H1 (cell line): ENCODE data around the gene GALE. TPM values are rescaled to one million over a fixed set of nuclear protein-coding genes. Genes with fewer than 3 reads are reported as not detected.

ENCODE experiments used
- CTCF ChIA-PET: fragments of 300-600 bp; sonication (Branson Sonifier 250); formaldehyde crosslinking; loops from one replicate; lab custom pipeline; 2021; ENCODE audit not compliant: partially characterized antibody; lab: Charles Lee
- POLR2A ChIA-PET: fragments of 300-600 bp; sonication (Branson Sonifier 250); formaldehyde crosslinking; loops from one replicate; lab custom pipeline; 2021; ENCODE audit warnings: inconsistent platforms; ENCODE audit not compliant: partially characterized antibody; lab: Charles Lee
- DNase-seq, 2 experiments: peaks; one replicate each; pipeline versions ENCODE4 v3.0.0 to v3.0.0-alpha.2; 2010 to 2022; ENCODE audit warnings: low spot score in 2 of 2, low read depth in 1 of 2, mixed read lengths in 1 of 2
- FAIRE-seq: peaks from 2 replicates; lab custom pipeline; 2011; peaks lifted over from hg19 to GRCh38; lab: Jason Lieb, UNC
- H2AFZ ChIP-seq: 2 replicates; pipeline ENCODE4 v1.8.1; 2012; ENCODE audit warnings: low read length, inconsistent platforms
- H2AK5ac ChIP-seq: 2 replicates; pipeline ENCODE4 v1.6.1; 2013; ENCODE audit warnings: low read depth, low read length
- H2BK120ac ChIP-seq: replicated peaks from 2 replicates; pipeline ENCODE3; 2013; ENCODE audit warnings: low read depth, low read length, inconsistent platforms
- H2BK12ac ChIP-seq: 2 replicates; pipeline ENCODE4 v1.6.1; 2013; ENCODE audit warnings: low read depth, low read length
- H2BK15ac ChIP-seq: 2 replicates; pipeline ENCODE4 v1.6.1; 2013; ENCODE audit warnings: low read length
- H2BK20ac ChIP-seq: 2 replicates; pipeline ENCODE4 v1.6.1; 2013; ENCODE audit warnings: low read length
- H2BK5ac ChIP-seq: 2 replicates; pipeline ENCODE4 v1.6.1; 2013; ENCODE audit warnings: low read depth, low read length
- H3K14ac ChIP-seq: 2 replicates; pipeline ENCODE4 v1.6.1; 2013; ENCODE audit warnings: inconsistent platforms; ENCODE audit not compliant: insufficient read length
- H3K18ac ChIP-seq: 2 replicates; pipeline ENCODE4 v1.6.1; 2013; ENCODE audit warnings: low read length; ENCODE audit errors: extremely low read depth
- H3K23ac ChIP-seq: 2 replicates; pipeline ENCODE4 v1.6.1; 2013; ENCODE audit warnings: inconsistent platforms; ENCODE audit not compliant: insufficient read length
- H3K23me2 ChIP-seq: 2 replicates; pipeline ENCODE4 v1.6.1; 2013; ENCODE audit warnings: low read depth, low read length
- H3K27ac ChIP-seq: 2 replicates; pipeline ENCODE4 v1.6.1; 2011; ENCODE audit warnings: low read depth, low read length, inconsistent platforms
- H3K27me3 ChIP-seq, 4 experiments: replicated peaks in 1 of 4; 1 replicate in 1 of 4; 2 replicates in 3 of 4; pipeline versions ENCODE4 v1.6.1 to v1.8.1; 2011 to 2013; ENCODE audit warnings: low read length in 3 of 4, mild to moderate bottlenecking in 3 of 4, inconsistent platforms in 2 of 4, mixed read lengths in 2 of 4, moderate library complexity in 1 of 4; ENCODE audit not compliant: control insufficient read depth in 3 of 4, insufficient read depth in 3 of 4; ENCODE audit errors: extremely low read depth in 1 of 4
- H3K36me3 ChIP-seq, 4 experiments: 2 replicates each; pipeline versions ENCODE4 v1.6.1 to v1.8.1; 2011 to 2013; ENCODE audit warnings: mild to moderate bottlenecking in 4 of 4, low read length in 3 of 4, moderate library complexity in 2 of 4, control low read depth in 1 of 4, inconsistent platforms in 1 of 4; ENCODE audit not compliant: insufficient read depth in 4 of 4, control insufficient read depth in 2 of 4
- H3K4ac ChIP-seq: replicated peaks from 2 replicates; pipeline ENCODE3; 2013; ENCODE audit warnings: low read length, low read depth, mixed read lengths, inconsistent platforms; ENCODE audit not compliant: insufficient read length
- H3K4me1 ChIP-seq, 4 experiments: replicated peaks in 1 of 4; 1 replicate in 1 of 4; 2 replicates in 3 of 4; pipeline versions ENCODE4 v1.6.1 to v1.8.1; 2011 to 2013; ENCODE audit warnings: low read length in 3 of 4, inconsistent platforms in 2 of 4, mixed read lengths in 1 of 4; ENCODE audit not compliant: insufficient read depth in 4 of 4, control insufficient read depth in 3 of 4
- H3K4me2 ChIP-seq, 2 experiments: 2 replicates each; pipeline versions ENCODE4 v1.6.1 to v1.8.1; 2011 to 2013; ENCODE audit warnings: low read depth in 2 of 2, low read length in 2 of 2, control low read depth in 1 of 2, inconsistent platforms in 1 of 2, mild to moderate bottlenecking in 1 of 2; ENCODE audit not compliant: insufficient read depth in 1 of 2
- H3K4me3 ChIP-seq, 4 experiments: fragments of 200-600, 300-600 bp in 1 of 4; sonication (generic), shearing (Covaris generic), sonication (Bioruptor Twin) in 1 of 4; 2 replicates each; pipeline versions ENCODE4 v1.5.1 to v1.8.1; 2011 to 2016; ENCODE audit warnings: low read length in 4 of 4, low read depth in 3 of 4, control low read depth in 2 of 4, inconsistent platforms in 2 of 4, mild to moderate bottlenecking in 2 of 4, mixed read lengths in 1 of 4, moderate library complexity in 1 of 4; ENCODE audit not compliant: insufficient read depth in 2 of 4; ENCODE audit errors: extremely low read depth in 1 of 4
- H3K56ac ChIP-seq: replicated peaks from 2 replicates; pipeline ENCODE3; 2013; ENCODE audit warnings: low read depth, mild to moderate bottlenecking, mixed read lengths, low read length, inconsistent platforms; ENCODE audit not compliant: insufficient read length
- H3K79me1 ChIP-seq: 2 replicates; pipeline ENCODE4 v1.6.1; 2013; ENCODE audit warnings: low read depth, low read length, control low read depth
- H3K79me2 ChIP-seq, 2 experiments: 2 replicates each; pipeline versions ENCODE4 v1.6.1 to v1.8.1; 2012 to 2013; ENCODE audit warnings: low read length in 2 of 2, mild to moderate bottlenecking in 2 of 2, inconsistent platforms in 1 of 2; ENCODE audit not compliant: insufficient read depth in 2 of 2, control insufficient read depth in 1 of 2
- H3K9ac ChIP-seq, 4 experiments: replicated peaks in 1 of 4; 1 replicate in 1 of 4; 2 replicates in 3 of 4; pipeline versions ENCODE4 v1.6.1 to v1.8.1; 2011 to 2013; ENCODE audit warnings: low read depth in 3 of 4, low read length in 3 of 4, control low read depth in 2 of 4, mild to moderate bottlenecking in 2 of 4, moderate library complexity in 2 of 4, inconsistent platforms in 1 of 4; ENCODE audit errors: extremely low read depth in 1 of 4
- H3K9me3 ChIP-seq, 2 experiments: 2 replicates each; pipeline versions ENCODE4 v1.6.1 to v1.8.1; 2012 to 2013; ENCODE audit warnings: mild to moderate bottlenecking in 2 of 2, moderate library complexity in 2 of 2, control low read depth in 1 of 2, inconsistent platforms in 1 of 2, low read depth in 1 of 2, low read length in 1 of 2, mixed read lengths in 1 of 2; ENCODE audit not compliant: insufficient read depth in 2 of 2
- H4K20me1 ChIP-seq, 2 experiments: replicated peaks in 1 of 2; 2 replicates each; pipeline versions ENCODE3 to v1.8.1; 2011 to 2013; ENCODE audit warnings: inconsistent platforms in 2 of 2, low read length in 2 of 2, mild to moderate bottlenecking in 1 of 2; ENCODE audit not compliant: insufficient read depth in 2 of 2, control insufficient read depth in 1 of 2
- H4K5ac ChIP-seq: 2 replicates; pipeline ENCODE4 v1.6.1; 2013; ENCODE audit warnings: low read length, low read depth, mixed read lengths, inconsistent platforms; ENCODE audit not compliant: insufficient read length
- H4K8ac ChIP-seq: 2 replicates; pipeline ENCODE4 v1.8.0; 2013; ENCODE audit warnings: mild to moderate bottlenecking, moderate library complexity, low read length, inconsistent platforms; ENCODE audit not compliant: insufficient read depth; ENCODE audit errors: extremely low read depth
- H4K91ac ChIP-seq: replicated peaks from 2 replicates; pipeline ENCODE3; 2013; ENCODE audit warnings: low read length, mixed read lengths, inconsistent platforms; ENCODE audit not compliant: insufficient read length
- CHD1 ChIP-seq: IDR thresholded peaks from 2 replicates; pipeline ENCODE4 v1.6.1; 2012; ENCODE audit warnings: low read depth, low read length, improper control_type of control experiment
- CTBP2 ChIP-seq: IDR thresholded peaks from 2 replicates; pipeline ENCODE4 v1.7.0; 2011; ENCODE audit warnings: borderline replicate concordance, mild to moderate bottlenecking, moderate library complexity, mixed read lengths, low read length; ENCODE audit not compliant: insufficient read depth, insufficient read length
- EGR1 ChIP-seq: IDR thresholded peaks from 2 replicates; pipeline ENCODE4 v1.6.1; 2011; ENCODE audit warnings: low read depth, low read length, borderline replicate concordance
- EP300 ChIP-seq, 2 experiments: IDR thresholded peaks; 1 replicate in 1 of 2; 2 replicates in 1 of 2; pipeline ENCODE4 v1.6.1; 2011 to 2012; ENCODE audit warnings: low read depth in 2 of 2, low read length in 2 of 2, mild to moderate bottlenecking in 2 of 2, borderline replicate concordance in 1 of 2, inconsistent platforms in 1 of 2, moderate library complexity in 1 of 2
- GTF2F1 ChIP-seq: IDR thresholded peaks from 2 replicates; pipeline ENCODE4 v1.6.1; 2012; ENCODE audit warnings: low read depth, low read length, improper control_type of control experiment, borderline replicate concordance
- HDAC6 ChIP-seq: IDR thresholded peaks from one replicate; pipeline ENCODE4 v1.7.1; 2012; ENCODE audit warnings: low read depth, mild to moderate bottlenecking, inconsistent platforms, low read length, moderate library complexity
- JUND ChIP-seq: IDR thresholded peaks from 2 replicates; pipeline ENCODE4 v1.6.1; 2011; ENCODE audit warnings: mild to moderate bottlenecking, improper control_type of control experiment, low read length
- KDM1A ChIP-seq: fragments of 200-600, 300-600 bp; sonication (generic); IDR thresholded peaks from 2 replicates; pipeline ENCODE4 v1.7.1; 2016; ENCODE audit warnings: mild to moderate bottlenecking, low read length, borderline replicate concordance
- NANOG ChIP-seq: IDR thresholded peaks from 2 replicates; pipeline ENCODE4 v1.6.1; 2011; ENCODE audit warnings: low read length, low read depth, mild to moderate bottlenecking, inconsistent platforms; ENCODE audit not compliant: insufficient read depth, poor library complexity, severe bottlenecking
- PHF8 ChIP-seq: fragments of 200-600 bp; sonication (generic); conservative IDR thresholded peaks from 2 replicates; pipeline ENCODE4 v1.7.1; 2012; ENCODE audit warnings: low read depth, mild to moderate bottlenecking, inconsistent platforms, low read length, moderate library complexity
- RBBP5 ChIP-seq: IDR thresholded peaks from 2 replicates; pipeline ENCODE4 v1.7.1; 2012; ENCODE audit warnings: low read depth, mild to moderate bottlenecking, inconsistent platforms, low read length, moderate library complexity, borderline replicate concordance
- RFX5 ChIP-seq: IDR thresholded peaks from 2 replicates; pipeline ENCODE4 v1.6.1; 2011; ENCODE audit warnings: low read depth, low read length, improper control_type of control experiment, borderline replicate concordance
- WGBS, 2 experiments: shearing (Covaris generic) in 1 of 2; methylation state at CpG; one replicate each; pipeline versions ENCODE4 v1.1.6 to v1.1.7; 2013 to 2015; ENCODE audit warnings: low lambda C conversion rate in 2 of 2, mixed read lengths in 2 of 2, inconsistent platforms in 1 of 2, low coverage in 1 of 2, missing lambda C conversion rate in 1 of 2; ENCODE audit not compliant: insufficient replicate concordance in 2 of 2, insufficient coverage in 1 of 2, insufficient read length in 1 of 2; ENCODE audit errors: extremely low coverage in 1 of 2, missing lambda C conversion rate in 1 of 2; 5-methylcytosine and 5-hydroxymethylcytosine counted together
- polyA plus RNA-seq, 7 experiments: library from polyadenylated mRNA; depleted of rRNA in 3 of 7; stranded (reverse) in 5 of 7; unstranded in 2 of 7; fragments of >200 nt in 5 of 7; fragments of 200-250 nt in 2 of 7; gene quantifications; 1 replicate in 5 of 7; 2 replicates in 1 of 7; 4 replicates in 1 of 7; pipeline versions ENCODE4 v1.2.1 to v1.2.3, GENCODE V29; 2011 to 2013; ENCODE audit warnings: missing spikeins in 2 of 7, mixed read lengths in 2 of 7
- total RNA-seq: library from RNA; stranded (reverse); fragmentation: NEBNext Ultra II Directional; extraction: Animal tissue kit (Norgen Biotek cat#: 25700); gene quantifications from 2 replicates; pipeline ENCODE4 v1.2.1, GENCODE V29; 2021

Gene GALE
- total and polyA plus RNA-seq, 2 of the 8 experiments (the other 6 are each of a cell fraction or from before 2014, with no cell fraction given), result 26.0 to 33.9 TPM

- no peak for DNase-seq
- ChIA-PET POLR2A (interaction anchor here (1.0 to 1.1 kb wide), 2 partner anchors 11 to 12 kb away, joined by 3 to 5 read pairs; partner anchors contain the start of gene HMGCL), CTCF (interaction anchor here (2.2 to 6.5 kb wide), 2 partner anchors 11 to 103 kb away, joined by 5 to 99 read pairs; partner anchors contain the start of gene HMGCL)
Measured at GRCh38 chr1:23814016-23814415, 13.5 kb upstream of the GALE start.

More at GRCh38 chr1:23814016-23814415, 13.5 kb upstream of the GALE start:
- Histone ChIP-seq H2BK20ac (no peak overlapping the region), H2AFZ (no peak overlapping the region), H3K4me3 (no peak overlapping the region), H2BK15ac (no peak overlapping the region), H3K4me2 (no peak overlapping the region), H2AK5ac (no peak overlapping the region), H3K36me3 (peaks cover 0 to 23% (median 1%) of the 10 kb centered on the region in 4 experiments; a peak in 5 of 8 replicates), H3K4ac (no peak overlapping the region), H3K14ac (no peak overlapping the region), H3K27me3 (no peaks in the 10 kb centered on the region), H4K5ac (no peak overlapping the region), H3K27ac (no peak overlapping the region), H2BK120ac (no peak overlapping the region), H4K91ac (no peak overlapping the region), H4K8ac (no peak overlapping the region), H3K9ac (no peak overlapping the region), H2BK5ac (no peak overlapping the region), H3K23ac (no peak overlapping the region), H2BK12ac (no peak overlapping the region), H3K9me3 (no peaks in the 10 kb centered on the region), H4K20me1 (no peaks in the 10 kb centered on the region), H3K56ac (no peak overlapping the region), H3K4me1 (peaks cover 0 to 1% (median 0%) of the 10 kb centered on the region in 4 experiments; a peak in 2 of 7 replicates), H3K18ac (no peak overlapping the region)
- WGBS, 2 experiments, result 85% methylated on average over 4 of the region's 4 CpGs; no CpG with 5 or more reads in 1 of the 2 experiments
- FAIRE-seq, result no peak
- no peak for TF ChIP-seq JUND
- TF ChIP-seq CHD1, result no peak
- no peak for TF ChIP-seq EGR1
- no peak for TF ChIP-seq RFX5
- no peak for TF ChIP-seq NANOG
- TF ChIP-seq CTBP2, result no peak
- no peak for TF ChIP-seq HDAC6
- no peak for TF ChIP-seq EP300 (IDR thresholded peaks at IDR 0.05; ENCODE audit: borderline replicate concordance in 1 of 2, low read depth in 2 of 2, low read length in 2 of 2)
- no peak for TF ChIP-seq GTF2F1
- no peak for TF ChIP-seq RBBP5
- no peak for TF ChIP-seq PHF8
- no peak for TF ChIP-seq KDM1A
- TF ChIP-seq, all 59 proteins: peak for 0
- no peaks in the 10 kb centered on the region for H3K79me2 ChIP-seq
- no peaks in the 10 kb centered on the region for H3K23me2 ChIP-seq
- H3K79me1 ChIP-seq, result no peaks in the 10 kb centered on the region
